Activated CD8-positive, alpha-beta memory T cell treated with anti-CD3 and anti-CD28 coated beads, Interleukin-2, amount 50 U/mL, for 1 hour (primary cell): ENCODE measurements around the gene SLC6A1.

ENCODE experiments used
- DNase-seq: peaks from one replicate; pipeline ENCODE4 v3.0.0-alpha.2; 2020; ENCODE audit errors: extremely low read depth

Gene SLC6A1

GRCh38 chr3:10993729-10994065 lies 1.1 kb downstream of the SLC6A1 start:
- no peak for DNase-seq

- no peak for DNase-seq
These were observed 1.8 kb downstream of the SLC6A1 start for GRCh38 chr3:10994306-10994705.

GRCh38 chr3:10995871-10996270 lies 3.3 kb downstream of the SLC6A1 start:
- DNase-seq: no peak

- DNase-seq: no peak
These were observed 3.9 kb downstream of the SLC6A1 start for GRCh38 chr3:10996345-10997013.

- DNase-seq: no peak
These were observed 4.6 kb downstream of the SLC6A1 start for GRCh38 chr3:10997196-10997595.

- no peak for DNase-seq
These were observed 6.0 kb downstream of the SLC6A1 start for GRCh38 chr3:10998542-10998941.

- no peak for DNase-seq
These were observed 6.9 kb downstream of the SLC6A1 start for GRCh38 chr3:10999221-11000107.

- DNase-seq: no peak
These were observed 8.0 kb downstream of the SLC6A1 start for GRCh38 chr3:11000528-11000927.

GRCh38 chr3:11001020-11001657 lies 8.6 kb downstream of the SLC6A1 start:
- no peak for DNase-seq

GRCh38 chr3:11001658-11002021 lies 9.1 kb downstream of the SLC6A1 start:
- no peak for DNase-seq

- no peak for DNase-seq
These were observed 9.8 kb downstream of the SLC6A1 start for GRCh38 chr3:11002371-11002807.

- DNase-seq: no peak
These were observed 12.0 kb downstream of the SLC6A1 start for GRCh38 chr3:11004563-11004962.

GRCh38 chr3:11005686-11006256 lies 13.2 kb downstream of the SLC6A1 start:
- no peak for DNase-seq

GRCh38 chr3:11006986-11007933 lies 14.7 kb downstream of the SLC6A1 start:
- DNase-seq: no peak

- DNase-seq: no peak
These were observed 17.4 kb downstream of the SLC6A1 start for GRCh38 chr3:11009898-11010297.

GRCh38 chr3:11010426-11011165 lies 18.0 kb downstream of the SLC6A1 start:
- DNase-seq: no peak

GRCh38 chr3:11014253-11014652 lies 21.7 kb downstream of the SLC6A1 start:
- no peak for DNase-seq

GRCh38 chr3:11014752-11015151 lies 22.2 kb downstream of the SLC6A1 start:
- no peak for DNase-seq

- no peak for DNase-seq
These were observed 22.8 kb downstream of the SLC6A1 start for GRCh38 chr3:11015369-11015768.

- DNase-seq: no peak
These were observed 24.2 kb downstream of the SLC6A1 start for GRCh38 chr3:11016727-11017126.
